Amygdala (tissue), 56 donors: ENCODE data around the gene LLCFC1.
A peak's percentile ranks its signal among the peaks of the same experiment; 100 is the strongest.

Experiments
- DNase-seq, 56 donors: peaks; one replicate each; lab custom pipeline; 2025; lab: John Stamatoyannopoulos, UW

LLCFC1 gene

DNA sequence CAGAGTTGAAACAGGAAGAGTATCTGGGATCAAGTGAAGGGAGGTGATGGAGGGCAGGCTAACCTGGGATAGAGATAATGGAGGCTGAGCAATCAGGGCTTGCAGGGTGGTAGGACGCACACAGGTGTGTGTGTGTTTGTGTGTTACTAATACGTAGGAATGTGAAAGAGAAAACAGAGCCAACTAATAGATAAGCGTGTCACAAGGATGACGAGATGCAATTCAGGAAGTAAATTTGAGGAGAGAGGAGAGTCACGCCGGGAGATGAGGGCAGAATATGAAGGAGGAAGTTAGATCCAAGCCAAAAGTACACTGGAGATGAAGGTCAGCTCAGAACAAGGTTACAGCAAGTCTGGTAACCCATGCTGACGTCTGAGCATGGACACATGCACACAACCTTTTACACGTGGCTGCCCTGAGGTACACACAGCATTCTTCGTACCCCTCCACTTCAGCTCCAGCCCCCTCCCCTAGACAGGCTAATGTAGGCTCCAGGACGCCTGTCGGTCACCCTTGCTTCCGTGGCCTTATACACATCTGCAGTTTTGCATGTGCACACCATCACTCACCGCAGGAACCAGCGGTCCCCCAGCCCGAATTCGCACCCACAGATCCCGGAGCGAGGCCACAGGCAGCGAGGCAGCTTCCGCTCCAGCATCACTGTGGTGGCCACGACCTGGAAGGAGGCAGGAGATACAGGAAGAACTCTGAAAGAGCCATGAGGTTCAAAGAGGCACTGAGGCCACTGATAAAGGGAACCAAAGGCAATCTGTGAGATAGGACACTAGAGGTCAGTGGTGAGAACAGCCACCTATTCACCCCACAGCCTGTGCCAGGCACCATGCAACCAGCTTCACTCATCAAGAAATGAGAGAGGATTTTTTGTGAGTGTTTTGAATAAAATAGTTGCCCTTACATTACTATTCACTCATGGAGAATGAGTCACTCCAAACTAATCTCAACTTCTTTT is 30.1 kb upstream of the LLCFC1 start:
- DNase-seq, result peak in 2 of 56 donors; percentile 7 to 28

DNA sequence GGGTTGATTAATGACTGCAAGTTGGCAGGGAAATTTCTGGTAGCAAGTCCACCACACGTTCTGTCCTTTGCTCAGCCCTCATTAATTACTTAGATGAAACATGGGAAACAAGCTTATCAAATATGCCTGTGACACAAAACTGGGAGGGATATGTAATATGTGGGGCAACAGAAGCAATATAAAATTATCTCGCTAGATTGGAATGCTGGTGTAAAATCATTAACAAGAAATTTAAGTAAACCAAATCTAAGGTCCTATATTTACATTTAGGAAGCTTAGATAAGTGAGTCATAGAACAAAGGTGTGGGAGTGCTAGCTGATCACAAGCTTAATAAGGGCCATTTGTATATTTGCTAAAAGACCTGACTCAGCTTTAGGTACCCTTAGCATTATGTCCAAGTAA is 29.3 kb upstream of the LLCFC1 start:
- DNase-seq, result no peak

DNA sequence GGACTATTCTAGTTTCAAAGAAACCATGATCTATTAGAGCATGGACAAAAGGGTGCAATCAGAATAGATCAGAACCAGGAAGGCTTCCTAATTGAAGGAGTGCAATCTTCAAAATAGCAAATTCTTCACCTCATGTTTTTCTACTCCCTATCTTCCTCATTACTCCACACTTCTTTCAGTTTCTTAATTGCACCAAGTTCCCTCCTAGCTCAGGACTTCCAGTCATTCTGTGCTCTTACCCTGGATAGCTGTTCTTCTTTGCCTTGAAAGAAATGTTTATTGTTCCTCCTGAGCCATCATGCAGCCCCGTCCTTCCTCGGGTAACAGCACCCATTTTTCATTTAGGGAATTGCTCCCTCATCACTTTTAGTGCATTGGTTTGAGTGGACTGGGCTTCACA is 28.8 kb upstream of the LLCFC1 start:
- DNase-seq, result no peak

DNA sequence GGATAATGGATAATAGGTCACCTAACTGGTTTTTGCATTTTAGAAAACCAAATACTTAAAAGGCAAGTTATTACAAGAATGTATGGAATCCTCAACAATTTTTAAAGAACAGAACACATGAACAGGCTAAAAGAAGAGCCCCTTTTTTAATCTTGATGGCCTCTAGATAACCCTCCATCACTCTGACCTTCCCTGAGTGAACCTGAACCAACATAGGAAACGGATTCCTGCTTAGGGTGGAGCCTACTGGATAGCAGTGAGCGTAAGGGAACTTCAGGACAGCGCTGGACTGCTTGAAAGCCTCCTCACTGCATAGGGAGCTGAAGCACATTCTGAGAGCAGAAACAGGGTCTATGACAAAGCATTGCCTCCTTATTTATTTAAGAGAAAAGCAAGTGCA is 26.2 kb upstream of the LLCFC1 start:
- no peak for DNase-seq

DNA sequence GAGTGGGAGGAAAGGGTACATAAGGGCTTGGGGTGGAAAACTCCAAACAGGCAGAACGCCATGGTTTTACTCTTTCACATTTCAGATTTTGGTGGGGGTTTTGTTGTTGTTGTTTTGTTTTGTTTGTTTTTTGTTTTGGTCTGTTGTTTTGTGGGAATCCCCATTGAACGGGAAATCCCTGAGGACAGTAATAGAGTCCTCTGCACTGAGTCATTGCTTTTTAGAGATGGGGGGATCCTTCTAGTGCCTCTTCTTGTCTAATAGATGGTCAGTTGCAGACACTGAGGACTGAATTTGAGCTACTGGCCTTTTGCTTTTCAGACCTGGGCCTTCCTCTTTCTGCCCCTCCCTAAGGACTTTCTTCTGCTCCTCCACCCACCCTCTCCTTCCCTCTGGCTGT is 25.7 kb upstream of the LLCFC1 start:
- no peak for DNase-seq

DNA sequence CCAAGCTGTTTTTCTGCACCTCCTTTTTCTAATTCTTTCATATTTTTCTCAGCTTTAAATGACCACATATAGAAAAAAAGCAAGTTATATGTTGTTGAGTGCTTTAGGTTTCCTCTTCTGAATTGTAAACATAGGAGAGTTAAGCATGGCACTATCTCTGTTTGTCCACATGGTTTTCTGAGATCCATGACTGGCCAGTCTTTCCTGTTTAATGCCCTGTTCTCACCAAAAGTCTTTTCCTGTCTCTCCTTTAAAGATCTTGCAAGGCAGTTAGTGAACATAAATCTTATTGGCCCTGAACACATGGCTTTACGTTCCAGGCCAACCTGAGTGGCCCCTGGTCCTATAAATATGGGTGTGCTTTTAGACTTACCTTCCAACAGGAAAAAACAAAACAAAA is 25.2 kb upstream of the LLCFC1 start:
- no peak for DNase-seq

DNA sequence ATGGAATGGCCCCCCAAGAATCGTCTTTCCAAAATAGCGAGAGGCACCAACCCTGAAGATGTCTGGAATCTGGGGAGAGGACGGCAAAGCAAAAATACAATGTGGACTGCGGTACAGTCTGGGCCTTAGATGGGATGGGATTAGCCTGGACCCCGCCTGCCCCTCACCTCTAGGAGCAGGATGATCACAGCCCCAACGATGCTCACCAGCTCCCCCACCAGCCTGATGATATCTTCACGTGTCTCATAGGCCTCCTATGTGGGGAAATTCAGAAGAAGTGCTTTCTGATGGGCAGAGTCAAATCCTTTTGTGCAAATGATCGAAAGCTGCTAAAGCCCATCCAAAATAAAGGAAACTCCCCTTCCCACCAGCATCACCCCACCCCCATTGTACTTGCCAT is 24.0 kb upstream of the LLCFC1 start:
- no peak for DNase-seq

DNA sequence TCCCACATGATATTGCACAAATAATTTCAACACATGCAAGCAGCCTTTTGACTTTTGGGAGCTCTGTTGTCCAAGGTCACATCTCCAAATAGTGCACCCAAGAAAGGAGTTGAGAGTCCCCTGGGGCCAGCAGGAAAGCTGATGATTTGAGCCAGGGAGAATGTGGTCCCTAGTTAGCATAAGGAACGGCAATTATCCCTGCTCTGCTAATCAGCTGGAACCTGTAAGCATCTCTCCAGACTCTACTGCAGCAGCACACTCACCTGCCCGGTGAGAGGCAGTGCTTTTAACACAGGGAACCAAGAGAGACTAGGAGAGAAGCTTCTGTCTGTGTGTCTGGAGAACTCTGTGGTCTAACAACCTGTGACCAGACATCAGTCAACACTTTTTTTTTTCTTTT is 22.8 kb upstream of the LLCFC1 start:
- no peak for DNase-seq

DNA sequence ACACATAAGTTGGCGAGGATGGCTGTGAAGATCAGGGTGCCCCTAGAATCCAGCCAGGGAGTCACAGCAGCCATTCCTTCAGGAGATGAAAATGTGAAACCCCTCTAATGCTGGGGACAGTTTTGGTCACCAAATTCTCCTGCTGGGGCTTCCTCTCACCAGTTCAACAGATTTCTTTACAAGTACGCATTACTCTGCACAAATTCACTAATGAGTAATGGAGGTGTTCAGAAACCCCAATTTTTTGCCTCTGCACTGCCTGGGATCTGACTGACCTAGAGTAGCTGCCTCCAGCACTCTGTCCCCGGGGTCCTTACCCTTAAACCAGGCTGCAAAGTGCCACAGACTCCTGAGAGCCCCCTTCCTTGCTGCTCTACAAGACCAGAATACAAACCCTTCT is 21.8 kb upstream of the LLCFC1 start:
- no peak for DNase-seq

DNA sequence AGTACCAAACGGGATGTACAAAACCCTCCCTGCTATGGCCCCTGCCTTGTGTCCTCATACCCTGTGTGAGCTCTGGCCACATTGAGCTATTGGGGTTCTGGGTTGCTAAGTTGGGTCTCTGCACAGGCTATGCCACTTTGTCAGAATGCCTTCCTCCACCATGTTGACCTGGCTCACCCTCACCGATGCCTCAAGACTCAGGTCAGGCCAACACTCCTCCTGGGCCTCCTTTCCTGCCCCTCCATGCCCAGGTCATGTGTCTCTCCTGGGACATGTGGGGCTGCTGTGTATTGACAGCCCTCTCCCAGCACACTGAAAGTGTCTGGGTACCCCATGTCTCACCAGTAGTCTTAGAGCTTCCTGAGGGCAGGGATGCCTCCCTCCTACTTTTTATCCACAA is 20.4 kb upstream of the LLCFC1 start:
- no peak for DNase-seq

DNA sequence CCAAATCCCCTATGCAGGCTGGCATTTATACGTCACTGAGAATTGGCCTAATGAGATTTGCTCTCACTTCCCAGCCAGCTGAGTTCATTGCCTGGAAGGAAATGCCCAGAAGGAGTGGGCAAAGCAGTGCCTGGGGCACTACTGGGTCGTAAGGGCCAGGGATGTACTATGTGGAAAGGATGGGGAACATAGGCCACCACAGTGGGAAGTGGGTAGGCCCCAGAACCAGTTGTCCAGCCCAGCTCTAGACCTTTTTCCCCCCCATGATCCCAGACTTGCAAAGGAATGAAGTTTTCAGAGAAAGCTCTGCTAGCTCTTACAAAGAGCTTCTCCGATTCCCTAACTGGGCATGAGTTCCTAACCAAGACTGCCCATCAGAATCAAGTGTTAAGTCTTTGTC is 19.6 kb upstream of the LLCFC1 start:
- DNase-seq, result no peak

DNA sequence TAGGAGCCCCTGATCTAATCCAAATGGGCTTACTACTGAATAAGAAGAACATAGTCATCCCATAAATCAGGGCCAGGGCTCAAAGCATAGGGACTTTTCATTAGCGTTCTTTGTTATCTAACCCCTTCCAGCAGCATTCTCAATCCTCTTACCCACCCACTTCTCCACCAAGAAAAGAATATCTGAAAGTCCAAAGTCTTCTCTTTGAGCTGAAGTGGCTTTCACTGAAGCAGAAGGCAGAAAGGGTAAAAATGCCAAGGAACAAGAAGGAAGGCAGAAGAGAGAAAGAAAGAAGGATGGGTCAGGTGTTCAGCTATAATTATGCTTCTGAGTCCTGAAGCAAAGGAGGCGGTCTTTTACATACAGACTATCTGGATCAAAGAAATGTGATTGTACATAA is 15.9 kb upstream of the LLCFC1 start:
- no peak for DNase-seq

DNA sequence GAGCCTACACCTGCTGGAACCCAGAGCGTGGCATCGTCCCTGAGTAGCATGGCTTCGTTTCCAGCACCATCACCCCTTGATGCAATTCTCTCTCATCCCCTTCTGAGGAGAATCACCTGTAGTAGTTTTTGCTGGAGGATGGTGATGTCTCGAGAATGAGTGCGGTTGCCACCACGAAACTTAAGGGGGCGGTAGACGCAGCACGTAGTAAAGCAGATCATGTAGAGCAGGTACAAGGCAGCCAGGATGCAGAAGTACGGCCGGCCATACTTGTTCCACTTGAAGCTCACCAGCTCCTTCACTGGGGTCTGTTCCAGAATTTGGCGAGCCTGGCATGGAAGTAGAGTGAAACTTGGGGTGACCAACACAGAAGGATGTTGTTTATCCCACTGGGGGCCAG is 13.9 kb upstream of the LLCFC1 start:
- no peak for DNase-seq

DNA sequence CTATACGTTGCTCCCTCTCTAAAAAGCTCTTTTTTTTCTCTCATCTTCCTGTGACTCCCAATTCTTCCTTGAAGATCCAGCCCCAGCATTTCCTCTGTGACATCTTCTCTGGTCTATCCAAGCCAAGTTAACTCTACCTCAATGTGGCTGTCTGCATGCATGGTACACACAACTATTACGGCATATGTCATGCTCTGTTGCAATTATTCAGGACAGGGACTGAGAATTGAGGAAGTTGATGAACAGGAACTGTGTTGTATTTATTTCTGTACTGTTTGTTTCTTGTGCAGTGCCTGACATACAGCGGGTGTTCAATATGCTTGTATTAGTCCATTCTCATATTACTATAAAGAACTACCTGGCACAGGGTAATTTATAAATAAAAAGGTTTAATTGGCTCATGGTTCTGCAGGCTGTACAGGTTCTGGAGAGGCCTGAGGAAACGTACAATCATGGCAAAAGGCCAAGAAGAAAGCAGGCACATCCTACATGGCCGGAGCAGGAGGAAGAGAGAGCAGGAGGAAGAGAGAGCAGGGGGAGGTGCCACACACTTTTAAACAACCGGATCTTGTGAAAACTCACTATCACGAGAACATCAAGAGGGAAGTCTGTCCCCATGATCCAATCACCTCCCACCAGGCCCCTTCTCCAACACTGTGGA is 12.1 kb upstream of the LLCFC1 start:
- no peak for DNase-seq

DNA sequence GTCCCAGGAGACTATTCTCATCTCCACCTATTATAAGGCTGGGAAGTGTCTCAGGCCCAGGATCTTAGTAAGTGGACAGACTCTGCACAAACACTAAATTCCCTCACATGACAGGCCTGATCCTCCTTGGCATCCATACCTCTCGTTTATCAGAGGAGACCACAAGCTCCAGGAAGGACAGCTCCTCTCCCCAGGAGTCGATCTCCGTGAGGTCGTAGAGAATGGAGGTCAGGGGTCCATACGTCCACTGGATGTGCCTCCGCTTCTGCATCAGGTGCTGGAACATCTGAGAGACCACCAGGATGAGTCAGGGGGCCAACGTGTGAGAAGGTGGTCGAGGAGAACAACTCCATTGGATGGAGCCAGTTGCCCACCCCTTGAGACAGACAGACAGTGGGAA is 11.3 kb upstream of the LLCFC1 start:
- DNase-seq, result no peak

DNA sequence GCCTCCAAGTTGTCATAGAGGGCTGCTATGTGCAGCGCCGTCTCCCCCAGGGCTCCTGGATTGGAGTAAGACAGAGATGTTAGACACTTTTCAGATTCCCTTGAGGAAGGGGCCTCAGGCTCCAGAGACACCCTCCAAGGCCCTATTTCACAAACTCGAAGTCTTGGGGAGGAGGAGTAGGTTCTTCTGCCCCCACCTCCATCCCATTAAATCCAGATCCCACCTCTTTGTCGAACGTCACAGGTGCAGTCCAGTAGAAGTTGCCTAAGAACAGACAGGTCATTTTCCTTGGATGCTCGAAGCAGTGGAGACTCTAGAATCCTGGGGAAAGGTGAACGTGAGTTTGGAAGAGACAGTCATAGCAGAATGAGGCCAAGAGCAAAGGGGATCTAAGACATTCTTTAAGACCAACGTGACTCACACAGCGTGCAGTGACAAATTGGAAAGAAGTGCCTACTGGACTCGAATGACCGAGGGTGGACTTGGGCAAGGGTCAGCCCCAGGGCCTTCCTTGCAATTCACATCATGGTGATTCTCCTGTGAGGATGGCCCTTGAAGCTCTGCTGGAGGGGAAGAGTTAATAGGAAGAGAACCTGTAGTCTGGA is 9.1 kb upstream of the LLCFC1 start:
- DNase-seq, result no peak

DNA sequence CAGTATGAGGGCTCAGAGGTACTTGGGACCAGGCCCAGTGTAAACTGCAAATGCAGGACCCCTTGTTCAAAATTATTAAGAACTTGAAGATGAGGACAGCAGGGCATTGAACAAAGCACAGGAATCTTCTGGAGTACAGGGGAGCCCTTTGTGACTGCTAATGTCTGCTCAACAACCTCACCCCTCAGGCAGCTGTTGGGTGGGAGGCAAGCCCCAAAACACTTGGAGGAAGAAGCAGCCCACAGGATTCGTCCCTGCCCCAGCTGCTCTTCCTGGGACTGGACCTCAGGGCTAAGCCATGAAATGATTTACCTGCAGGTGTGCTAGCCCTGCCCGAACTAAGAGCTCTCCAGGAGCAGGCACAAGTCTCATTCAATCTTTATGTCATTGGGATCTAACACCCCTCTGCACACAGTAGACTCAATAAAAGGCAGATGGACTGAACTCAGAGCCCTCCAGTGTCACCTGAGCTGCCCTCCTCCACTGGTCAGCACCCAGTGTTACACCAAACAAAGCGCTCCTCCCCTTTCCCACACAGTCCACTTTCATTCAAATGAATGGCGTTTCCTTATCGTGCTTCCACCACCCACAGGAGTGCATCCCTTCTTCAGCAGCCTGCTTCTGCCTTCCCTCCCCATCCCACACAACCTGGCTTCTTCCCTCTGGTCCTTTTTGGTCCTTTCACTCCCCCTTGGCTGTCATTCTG is 6.7 kb upstream of the LLCFC1 start:
- DNase-seq, result no peak

DNA sequence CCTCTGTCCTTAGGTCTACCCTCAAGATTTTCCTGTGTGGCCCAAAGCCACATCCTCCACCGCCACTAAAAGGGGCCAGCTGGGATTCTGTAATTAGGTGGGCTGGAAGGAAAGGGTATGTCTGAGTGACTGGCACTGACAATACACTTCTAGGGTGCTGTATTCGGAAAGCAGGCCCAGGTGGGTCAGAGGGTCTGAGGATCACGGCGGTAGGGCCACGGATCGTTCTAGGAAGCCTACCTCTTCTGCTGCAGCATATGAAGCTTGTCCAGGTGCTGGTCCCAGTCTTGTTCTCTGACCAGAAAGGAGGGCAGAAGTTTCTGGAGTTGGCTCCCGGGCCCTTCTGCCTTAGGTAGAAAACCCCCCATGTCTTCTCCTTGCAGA is 6.2 kb upstream of the LLCFC1 start:
- DNase-seq, result no peak

DNA sequence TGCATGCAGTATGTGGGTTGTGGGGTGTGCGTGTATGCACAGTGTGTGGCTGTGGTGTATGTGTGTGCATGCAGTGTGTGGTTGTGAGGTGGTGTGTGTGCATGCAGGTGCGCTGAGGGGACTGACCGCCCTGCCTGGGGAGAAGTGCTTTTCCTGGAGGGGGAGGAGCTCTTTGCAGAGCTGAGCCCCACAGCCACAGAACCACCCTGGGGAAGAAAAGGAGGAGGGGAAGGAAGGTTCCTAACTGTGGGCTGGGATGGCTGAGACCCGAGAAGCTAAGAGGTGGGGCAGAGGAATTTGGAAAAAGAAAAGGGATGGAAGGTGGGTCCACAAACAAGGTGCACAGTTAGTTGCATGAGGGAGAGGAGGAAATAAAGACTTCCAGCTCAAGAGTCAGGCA is 5.7 kb upstream of the LLCFC1 start, which contains the start of gene TRPV5:
TSS of gene TRPV5 (minus strand) at position 123 of the 400 bp plus-strand sequence. CDS start 287 bp downstream, outside the sequence.
- DNase-seq, result no peak

DNA sequence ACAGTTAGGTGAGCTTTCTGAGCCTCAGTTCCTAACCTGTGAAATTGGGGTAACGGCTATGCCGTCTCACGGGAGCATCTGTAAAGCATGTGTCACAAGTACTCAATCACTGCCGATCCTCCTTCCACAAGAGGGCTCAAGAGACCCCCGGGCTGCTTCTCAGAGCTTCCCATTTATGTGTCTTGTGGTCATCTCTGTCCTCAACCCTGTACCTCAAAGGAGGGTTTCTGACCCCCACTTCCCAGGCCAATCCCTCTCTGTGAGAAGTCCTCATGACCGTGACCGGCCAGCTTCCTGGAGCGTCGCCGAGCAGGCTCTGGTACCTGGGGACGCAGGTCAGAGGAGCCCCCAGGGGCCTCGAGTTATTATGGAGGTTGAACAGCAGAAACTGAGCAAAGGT is 5.2 kb upstream of the LLCFC1 start:
- DNase-seq, result no peak
